GM12891 (cell line): ENCODE data around the gene SPTA1.
A peak's percentile ranks its signal among the peaks of the same experiment; 100 is the strongest.

ENCODE experiments used
- DNase-seq: peaks from one replicate; pipeline ENCODE4 v3.0.0; 2011; ENCODE audit warnings: low spot score; ENCODE audit not compliant: insufficient read length
- FAIRE-seq: peaks from 2 replicates; lab custom pipeline; 2011; peaks lifted over from hg19 to GRCh38; lab: Jason Lieb, UNC
- PAX5 ChIP-seq: IDR thresholded peaks from 2 replicates; pipeline ENCODE4 v1.6.1; 2011; ENCODE audit warnings: low read length, moderate library complexity, mild to moderate bottlenecking; ENCODE audit not compliant: insufficient read depth, severe bottlenecking
- POLR2A ChIP-seq: IDR thresholded peaks from 2 replicates; pipeline ENCODE4 v1.6.1; 2011; ENCODE audit warnings: low read depth, low read length, control low read depth
- POLR2AphosphoS5 ChIP-seq: IDR thresholded peaks from 2 replicates; pipeline ENCODE4 v1.6.1; 2011; ENCODE audit warnings: low read depth, low read length, control low read depth
- POU2F2 ChIP-seq: IDR thresholded peaks from 2 replicates; pipeline ENCODE4 v1.6.1; 2011; ENCODE audit warnings: low read depth, mild to moderate bottlenecking, control low read depth, low read length, moderate library complexity
- SPI1 ChIP-seq: IDR thresholded peaks from 2 replicates; pipeline ENCODE4 v1.6.1; 2011; ENCODE audit warnings: low read depth, low read length, control low read depth
- TAF1 ChIP-seq: IDR thresholded peaks from 2 replicates; pipeline ENCODE4 v1.6.1; 2011; ENCODE audit warnings: low read depth, low read length, control low read depth

SPTA1 gene

DNA sequence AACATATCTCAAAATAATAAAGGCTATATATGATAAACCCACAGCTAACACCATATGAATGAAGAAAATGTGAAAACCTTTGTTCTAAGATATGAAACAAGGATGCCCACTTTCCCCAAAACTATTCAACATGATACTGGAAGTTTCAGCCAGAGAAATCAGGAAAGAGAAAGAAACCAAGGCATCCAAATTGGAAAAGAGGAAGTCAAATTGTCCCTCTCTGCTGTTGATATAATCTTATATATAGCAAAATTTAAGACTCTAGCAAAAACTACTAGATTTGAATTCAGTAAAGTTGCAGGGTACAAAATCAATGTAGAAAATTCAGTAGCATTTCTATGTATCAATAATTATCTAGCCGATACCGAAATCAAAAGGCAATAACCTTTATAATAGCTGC is 85.8 kb downstream of the SPTA1 start:
- no peak for FAIRE-seq
- peak; percentile 6; the same call in 1 of the 2 replicates for TF ChIP-seq SPI1
- no peak for TF ChIP-seq POU2F2

DNA sequence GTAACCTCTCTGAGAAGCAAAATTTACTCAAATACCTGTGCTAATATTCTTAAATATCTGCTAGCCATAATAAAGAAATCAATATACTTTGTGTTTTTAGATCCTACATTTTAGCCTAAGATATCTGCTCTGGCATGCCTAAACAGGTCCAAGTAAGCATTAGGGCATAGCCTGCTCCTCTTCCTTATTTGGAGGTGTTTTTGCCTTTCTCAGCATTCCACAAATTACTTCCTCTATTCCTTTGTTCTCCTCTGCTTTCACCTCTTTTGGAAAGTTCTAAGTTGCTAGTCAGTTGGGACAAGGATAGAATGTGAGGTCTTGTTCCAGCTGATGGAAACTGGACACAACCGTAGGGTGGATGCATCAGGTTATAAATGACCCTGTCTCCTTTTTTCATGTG is 99.6 kb downstream of the SPTA1 start:
- no peak for DNase-seq
- no peak for FAIRE-seq
- no peak for TF ChIP-seq POLR2A
- no peak for TF ChIP-seq TAF1
- TF ChIP-seq POU2F2: no peak
- TF ChIP-seq SPI1: no peak
- TF ChIP-seq POLR2AphosphoS5: no peak
- TF ChIP-seq PAX5: no peak

More for the DNA sequence above, 85.8 kb downstream of the SPTA1 start:
- no peak for DNase-seq

DNA sequence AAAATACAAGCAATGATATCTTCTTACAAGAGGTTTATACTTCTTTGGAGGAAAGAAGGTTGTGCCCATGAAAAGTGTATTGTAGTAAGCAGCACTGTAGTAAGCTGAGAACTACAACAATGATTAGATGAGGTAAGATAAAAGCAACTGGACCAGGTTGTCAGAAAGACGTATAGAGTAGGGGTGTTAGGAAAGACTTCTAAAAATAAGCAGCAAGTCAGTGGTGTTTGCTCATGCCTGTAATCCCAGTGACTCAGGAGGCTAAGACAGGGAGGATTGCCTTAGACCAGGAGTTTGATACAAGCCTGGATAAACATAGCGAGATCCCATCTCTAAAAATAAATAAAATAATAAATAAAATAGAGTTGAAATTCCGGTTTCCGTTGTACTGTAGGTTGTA is 102.6 kb downstream of the SPTA1 start:
- DNase-seq (no peak), FAIRE-seq (no peak)
- no peak for TF ChIP-seq TAF1

DNA sequence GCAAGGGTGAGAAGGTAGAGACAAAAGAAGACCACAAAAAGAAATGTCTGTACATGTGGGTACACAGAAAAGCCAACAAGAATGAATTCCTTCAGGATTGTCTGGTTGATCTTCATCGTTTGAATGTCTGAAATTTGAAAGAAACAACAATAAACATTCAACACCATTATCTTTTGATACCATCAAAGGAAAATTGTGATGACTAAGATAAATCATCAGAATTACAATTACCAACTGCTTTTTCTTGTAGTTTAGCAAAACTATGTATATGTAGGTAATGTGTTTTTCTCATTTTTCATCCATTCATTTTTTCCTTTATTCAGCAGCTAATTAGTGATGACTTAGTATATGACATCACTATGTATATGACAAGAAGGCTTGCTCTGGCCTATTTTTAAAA is 106.8 kb downstream of the SPTA1 start, which contains the start of gene OR10X1:
Gene OR10X1 (minus strand): TSS at position 167 of the 400 bp plus-strand sequence. CDS start 0 bp downstream, at position 167.
- DNase-seq (no peak), FAIRE-seq (no peak)
- TF ChIP-seq POU2F2 (no peak), TAF1 (no peak), POLR2A (no peak), SPI1 (no peak), POLR2AphosphoS5 (no peak)

DNA sequence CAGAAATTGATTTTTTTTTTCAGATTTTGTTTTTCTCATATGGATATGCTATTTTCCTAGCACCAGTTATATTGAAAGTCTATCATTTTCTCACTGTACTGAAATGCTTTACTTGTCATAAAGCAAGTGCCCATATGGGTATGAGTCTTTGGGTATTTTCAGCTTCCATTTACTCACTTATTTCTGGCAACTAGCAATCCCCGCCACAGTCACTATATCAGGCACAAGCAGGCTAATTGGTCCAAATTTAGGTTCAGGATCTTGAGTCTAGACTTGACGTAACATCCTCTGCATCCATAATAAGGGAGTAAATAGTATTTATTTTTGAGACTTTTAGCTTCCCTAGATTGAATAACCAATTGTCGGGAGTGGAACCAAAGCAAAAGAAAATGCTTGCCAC is 109.0 kb downstream of the SPTA1 start:
- TF ChIP-seq POLR2AphosphoS5 (no peak), POU2F2 (no peak), TAF1 (no peak), PAX5 (no peak), POLR2A (no peak), SPI1 (no peak)
- DNase-seq: no peak
- FAIRE-seq: no peak

DNA sequence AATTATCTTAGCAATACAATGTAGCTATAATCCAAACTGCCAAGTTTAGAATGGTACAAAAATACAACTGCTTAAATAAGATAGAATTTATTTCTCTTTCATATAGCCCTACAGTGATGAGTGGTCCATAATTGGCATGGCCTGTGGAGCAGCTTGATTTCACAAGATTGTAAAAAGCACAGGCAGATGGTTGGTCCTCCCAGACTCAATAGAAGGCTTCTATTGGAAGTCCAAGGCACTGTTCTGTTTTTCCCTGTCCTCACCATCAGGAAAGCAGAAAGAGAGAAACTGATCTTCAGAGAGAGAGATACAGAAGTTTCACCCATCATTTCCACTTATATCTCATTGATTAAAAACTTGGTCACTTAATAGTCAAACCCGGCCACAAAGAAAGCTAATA is 114.3 kb downstream of the SPTA1 start:
- DNase-seq (no peak), FAIRE-seq (no peak)
- no peak for TF ChIP-seq TAF1
- TF ChIP-seq SPI1: no peak
- TF ChIP-seq POLR2A: no peak
- no peak for TF ChIP-seq POLR2AphosphoS5
- no peak for TF ChIP-seq POU2F2
- no peak for TF ChIP-seq PAX5

DNA sequence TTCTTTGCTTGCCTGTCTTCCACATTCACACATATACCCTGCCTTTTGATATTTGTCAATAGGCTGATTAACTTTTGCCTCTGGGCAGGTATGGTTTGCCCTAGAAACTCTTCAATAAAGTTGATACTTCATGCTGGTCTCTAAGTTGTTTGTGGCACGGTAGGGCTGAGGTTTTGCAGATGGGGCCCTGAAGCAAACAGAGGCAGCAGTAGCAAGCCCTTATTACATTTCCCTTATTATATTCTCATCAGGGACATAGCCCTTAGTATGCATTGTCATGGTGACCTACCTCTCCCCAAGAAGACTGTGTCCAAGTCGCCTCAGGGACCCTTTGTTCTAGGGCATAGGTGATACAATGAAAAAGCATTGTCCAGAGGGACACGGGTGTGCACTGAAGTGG is 116.0 kb downstream of the SPTA1 start, which contains the start of gene OR6P1:
Gene OR6P1 (minus strand): TSS at position 101 of the 400 bp plus-strand sequence. CDS start 6,976 bp downstream, outside the sequence.
- DNase-seq (no peak), FAIRE-seq (no peak)
- TF ChIP-seq POLR2A (no peak), POLR2AphosphoS5 (no peak), PAX5 (no peak), SPI1 (no peak), POU2F2 (no peak), TAF1 (no peak)

DNA sequence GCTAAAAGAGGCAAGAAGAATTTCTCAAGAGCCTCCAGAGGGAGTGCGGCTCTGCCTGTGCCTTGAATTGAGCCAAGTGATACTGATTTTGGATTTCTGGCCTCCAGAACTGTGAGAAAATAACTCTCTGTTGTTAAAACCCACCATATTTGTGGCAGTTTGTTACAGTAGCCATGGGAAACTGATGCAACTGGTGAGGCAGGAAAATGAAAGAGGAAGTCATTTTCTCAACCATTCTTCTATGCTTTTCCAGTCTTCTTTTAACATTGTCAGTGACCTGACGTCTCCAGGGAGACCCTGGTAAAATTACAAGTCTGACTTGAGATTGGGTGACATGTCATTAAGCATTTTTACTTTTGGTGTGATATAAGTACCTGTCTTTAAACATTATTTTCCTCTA is 121.9 kb downstream of the SPTA1 start:
- 0 out of 2 replicates have a peak, but pooled peaks have one; percentile 29 for TF ChIP-seq SPI1
- no peak for TF ChIP-seq POU2F2
- FAIRE-seq (no peak), DNase-seq (no peak)

DNA sequence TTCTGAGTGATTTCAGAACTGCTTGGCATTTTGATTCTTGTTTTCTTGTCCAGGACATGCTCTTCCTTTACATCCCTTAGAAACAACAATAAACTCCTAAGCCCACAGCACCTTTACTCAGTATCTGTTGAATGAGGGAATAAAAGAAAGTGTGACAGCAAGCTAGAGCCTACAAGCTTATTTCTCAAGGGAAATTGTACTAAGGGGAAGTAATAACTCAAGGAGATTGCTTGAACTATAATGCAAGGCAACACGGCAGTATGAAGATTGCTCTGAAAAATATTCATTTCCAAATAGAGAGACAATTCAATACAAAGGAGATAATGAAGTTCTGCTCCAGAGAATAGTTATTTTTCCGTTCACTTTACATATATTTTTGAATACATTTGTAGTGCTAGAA is 122.7 kb downstream of the SPTA1 start:
- DNase-seq (no peak), FAIRE-seq (no peak)
- TF ChIP-seq POLR2AphosphoS5 (no peak), PAX5 (no peak), POLR2A (no peak), SPI1 (no peak), POU2F2 (no peak), TAF1 (no peak)
